ENCODE measurements around the gene PIGO. TPM values are rescaled to one million over a fixed set of nuclear protein-coding genes. Genes with fewer than 3 reads are reported as not detected.

Gene PIGO
- total and polyA plus RNA-seq, 9 of the 15 experiments (the other 6 are each of a cell fraction or from before 2014, with no cell fraction given) = 5.4 to 13.7 (median 9.7) TPM

- TF ChIP-seq CHAMP1 (IDR thresholded peaks at IDR 0.05) (no peak), CHCHD3 (CRISPR knock-in tag; IDR thresholded peaks at IDR 0.05) (no peak), ZNF224 (CRISPR knock-in tag; IDR thresholded peaks at IDR 0.05) (no peak), E2F4 (CRISPR knock-in tag; IDR thresholded peaks at IDR 0.05; ENCODE audit: low read depth) (no peak), SNIP1 (IDR thresholded peaks at IDR 0.05; ENCODE audit: low read depth) (peak; percentile 82), AFF1 (IDR thresholded peaks at IDR 0.05; ENCODE audit: low read depth in 1 of 2, partially characterized antibody in 2 of 2) (peak in 1 of 2 experiments; percentile 53), MCM5 (IDR thresholded peaks at IDR 0.05; ENCODE audit: low read depth) (no peak), CREB5 (CRISPR knock-in tag; IDR thresholded peaks at IDR 0.05) (no peak), USF2 (CRISPR knock-in tag; IDR thresholded peaks at IDR 0.05) (no peak), ZNF584 (CRISPR knock-in tag; IDR thresholded peaks at IDR 0.05; ENCODE audit: low read depth) (no peak), TCF7L2 (IDR thresholded peaks at IDR 0.05; ENCODE audit: low read depth, low read length) (no peak), ZSCAN32 (CRISPR knock-in tag; IDR thresholded peaks at IDR 0.05) (no peak), TAL1 (IDR thresholded peaks at IDR 0.05) (no peak), MYNN (IDR thresholded peaks at IDR 0.05) (no peak), MYNN (CRISPR knock-in tag; IDR thresholded peaks at IDR 0.05) (no peak), DEAF1 (CRISPR knock-in tag; IDR thresholded peaks at IDR 0.05) (no peak)
Observed at GRCh38 chr9:35096035-35096849, at the start of gene PIGO (continued).

Measured in K562 (cell line).